Measurements from ENCODE around the gene SLC7A11.

DNA sequence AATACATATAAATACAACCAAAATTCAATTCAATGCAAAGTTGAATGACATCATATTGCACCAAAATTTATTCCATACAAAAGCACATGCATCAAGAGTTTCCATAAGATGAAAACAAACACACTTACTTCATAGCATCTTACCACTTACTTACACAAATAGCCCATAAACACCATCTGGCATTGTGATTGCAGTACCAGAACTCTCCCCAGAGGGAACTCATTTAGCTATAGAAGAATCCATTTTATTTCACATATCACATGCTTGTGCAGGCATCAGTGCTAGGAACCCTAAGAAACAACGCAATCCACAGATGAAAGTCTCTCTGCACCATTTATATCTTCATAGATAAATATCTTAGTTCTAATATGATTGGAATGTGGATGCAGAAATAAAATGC lies 77.9 kb downstream of the SLC7A11 start:
- TF ChIP-seq, protein P1, sequence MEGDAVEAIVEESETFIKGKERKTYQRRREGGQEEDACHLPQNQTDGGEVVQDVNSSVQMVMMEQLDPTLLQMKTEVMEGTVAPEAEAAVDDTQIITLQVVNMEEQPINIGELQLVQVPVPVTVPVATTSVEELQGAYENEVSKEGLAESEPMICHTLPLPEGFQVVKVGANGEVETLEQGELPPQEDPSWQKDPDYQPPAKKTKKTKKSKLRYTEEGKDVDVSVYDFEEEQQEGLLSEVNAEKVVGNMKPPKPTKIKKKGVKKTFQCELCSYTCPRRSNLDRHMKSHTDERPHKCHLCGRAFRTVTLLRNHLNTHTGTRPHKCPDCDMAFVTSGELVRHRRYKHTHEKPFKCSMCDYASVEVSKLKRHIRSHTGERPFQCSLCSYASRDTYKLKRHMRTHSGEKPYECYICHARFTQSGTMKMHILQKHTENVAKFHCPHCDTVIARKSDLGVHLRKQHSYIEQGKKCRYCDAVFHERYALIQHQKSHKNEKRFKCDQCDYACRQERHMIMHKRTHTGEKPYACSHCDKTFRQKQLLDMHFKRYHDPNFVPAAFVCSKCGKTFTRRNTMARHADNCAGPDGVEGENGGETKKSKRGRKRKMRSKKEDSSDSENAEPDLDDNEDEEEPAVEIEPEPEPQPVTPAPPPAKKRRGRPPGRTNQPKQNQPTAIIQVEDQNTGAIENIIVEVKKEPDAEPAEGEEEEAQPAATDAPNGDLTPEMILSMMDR (conservative IDR thresholded peaks at IDR 0.05 in 1 of 2, IDR thresholded peaks at IDR 0.05 in 1 of 2; ENCODE audit: low read depth in 1 of 2, low read length in 2 of 2), result no peak
- no peak for TF ChIP-seq EZH2 (IDR thresholded peaks at IDR 0.05; ENCODE audit: low read length, missing control alignments)
